GM23248 (cell line): ENCODE results near the gene ZNF236.

Experiments used
- EZH2 ChIP-seq: fragments of 200-600 bp; sonication (generic); IDR thresholded peaks from 2 replicates; pipeline ENCODE4 v1.6.1; 2018; ENCODE audit warnings: antibody characterized with exemption, mild to moderate bottlenecking; ENCODE audit not compliant: insufficient read depth, poor library complexity, severe bottlenecking
- EZH2phosphoT487 ChIP-seq: fragments of 200-600 bp; sonication (generic); IDR thresholded peaks from 2 replicates; pipeline ENCODE4 v1.6.1; 2018; ENCODE audit warnings: antibody characterized with exemption, moderate library complexity, mild to moderate bottlenecking, low read depth; ENCODE audit not compliant: insufficient read depth

DNA sequence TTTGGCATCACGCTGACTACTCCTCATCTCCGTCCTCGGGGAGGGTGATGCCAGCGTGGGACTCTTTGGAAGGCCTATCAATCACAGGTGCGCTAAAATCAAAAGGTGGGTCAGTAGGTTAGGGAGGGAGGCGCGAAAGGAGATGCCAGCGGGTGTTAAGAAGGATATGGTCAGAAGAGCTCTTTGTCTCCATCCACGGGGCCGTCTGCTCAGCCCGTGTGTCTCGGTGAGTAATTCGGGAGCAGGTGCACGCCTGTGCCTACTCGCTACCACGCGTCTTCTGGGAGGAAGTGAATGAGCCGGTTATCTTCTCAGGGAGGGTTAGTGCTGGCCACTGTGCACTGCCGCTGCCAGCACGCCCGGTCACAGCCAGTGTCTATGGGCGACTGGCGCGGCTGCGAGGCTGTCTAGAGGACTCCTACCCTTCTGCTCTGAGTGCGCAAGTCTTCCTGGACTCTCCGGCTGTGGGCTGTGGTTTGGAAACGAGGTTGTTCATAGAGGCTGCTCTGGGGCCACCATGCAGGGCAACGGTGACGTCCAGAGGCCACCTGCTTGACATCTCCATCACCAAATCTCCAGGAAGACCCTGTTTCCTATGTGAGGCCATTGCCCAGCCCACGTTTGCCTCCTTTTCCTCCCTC, 156.9 kb downstream of the ZNF236 start:
- TF ChIP-seq EZH2 = no peak
- TF ChIP-seq EZH2phosphoT487 = no peak
